Neutrophil (primary cell): Measurements from ENCODE around the gene GPR26.

Experiments
- H3K27ac ChIP-seq: fragments of 200-600 bp; sonication (generic); 2 replicates; pipeline ENCODE4 v1.5.1; 2016; ENCODE audit warnings: mild to moderate bottlenecking, moderate library complexity
- H3K27me3 ChIP-seq: fragments of 200-600 bp; sonication (generic); 2 replicates; pipeline ENCODE4 v1.6.0; 2016; ENCODE audit warnings: mild to moderate bottlenecking
- H3K36me3 ChIP-seq: fragments of 200-600 bp; sonication (generic); 2 replicates; pipeline ENCODE4 v1.5.1; 2017
- H3K4me1 ChIP-seq, 2 experiments: fragments of 200-600 bp in 1 of 2; sonication (generic) in 1 of 2; 1 replicate in 1 of 2; 2 replicates in 1 of 2; pipeline versions ENCODE4 v1.5.1 to v1.6.1; 2013 to 2016; ENCODE audit warnings: low read depth in 1 of 2, low read length in 1 of 2, mild to moderate bottlenecking in 1 of 2, moderate library complexity in 1 of 2; ENCODE audit not compliant: control insufficient read depth in 1 of 2, insufficient read depth in 1 of 2
- H3K4me3 ChIP-seq, 2 experiments: fragments of 200-600 bp in 1 of 2; sonication (generic) in 1 of 2; 1 replicate in 1 of 2; 2 replicates in 1 of 2; pipeline ENCODE4 v1.5.1; 2013 to 2016; ENCODE audit warnings: low read depth in 1 of 2, low read length in 1 of 2, mild to moderate bottlenecking in 1 of 2, moderate library complexity in 1 of 2
- H3K9me3 ChIP-seq: fragments of 200-600 bp; sonication (generic); 2 replicates; pipeline ENCODE4 v1.5.1; 2016
- TF ChIP-seq, protein P1 (sequence below): fragments of 200-600 bp; sonication (generic); IDR thresholded peaks from 2 replicates; pipeline ENCODE4 v1.5.1; 2016; ENCODE audit warnings: antibody characterized with exemption

Gene GPR26, protein sequence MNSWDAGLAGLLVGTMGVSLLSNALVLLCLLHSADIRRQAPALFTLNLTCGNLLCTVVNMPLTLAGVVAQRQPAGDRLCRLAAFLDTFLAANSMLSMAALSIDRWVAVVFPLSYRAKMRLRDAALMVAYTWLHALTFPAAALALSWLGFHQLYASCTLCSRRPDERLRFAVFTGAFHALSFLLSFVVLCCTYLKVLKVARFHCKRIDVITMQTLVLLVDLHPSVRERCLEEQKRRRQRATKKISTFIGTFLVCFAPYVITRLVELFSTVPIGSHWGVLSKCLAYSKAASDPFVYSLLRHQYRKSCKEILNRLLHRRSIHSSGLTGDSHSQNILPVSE

DNA sequence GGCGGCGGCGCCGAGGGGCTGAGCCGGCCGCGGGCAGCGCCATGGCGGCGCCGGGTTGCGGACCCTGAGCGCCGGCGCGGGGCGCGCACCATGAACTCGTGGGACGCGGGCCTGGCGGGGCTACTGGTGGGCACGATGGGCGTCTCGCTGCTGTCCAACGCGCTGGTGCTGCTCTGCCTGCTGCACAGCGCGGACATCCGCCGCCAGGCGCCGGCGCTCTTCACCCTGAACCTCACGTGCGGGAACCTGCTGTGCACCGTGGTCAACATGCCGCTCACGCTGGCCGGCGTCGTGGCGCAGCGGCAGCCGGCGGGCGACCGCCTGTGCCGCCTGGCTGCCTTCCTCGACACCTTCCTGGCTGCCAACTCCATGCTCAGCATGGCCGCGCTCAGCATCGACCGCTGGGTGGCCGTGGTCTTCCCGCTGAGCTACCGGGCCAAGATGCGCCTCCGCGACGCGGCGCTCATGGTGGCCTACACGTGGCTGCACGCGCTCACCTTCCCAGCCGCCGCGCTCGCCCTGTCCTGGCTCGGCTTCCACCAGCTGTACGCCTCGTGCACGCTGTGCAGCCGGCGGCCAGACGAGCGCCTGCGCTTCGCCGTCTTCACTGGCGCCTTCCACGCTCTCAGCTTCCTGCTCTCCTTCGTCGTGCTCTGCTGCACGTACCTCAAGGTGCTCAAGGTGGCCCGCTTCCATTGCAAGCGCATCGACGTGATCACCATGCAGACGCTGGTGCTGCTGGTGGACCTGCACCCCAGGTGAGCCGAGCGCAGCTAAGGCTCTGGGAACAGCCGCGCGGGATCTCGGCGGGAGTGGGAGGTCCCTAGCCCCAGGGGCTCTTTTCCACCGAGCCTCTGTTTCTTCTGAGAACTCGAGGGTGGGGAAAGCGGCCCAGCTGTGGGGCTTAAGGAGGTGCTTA is at the start of gene GPR26:
Gene GPR26, plus strand, starts transcription at position 38 of the 919 bp plus-strand sequence. Its CDS starts 53 bp downstream, at position 91.
- Histone ChIP-seq H3K9me3 (no peaks in the 10 kb centered on the region), H3K36me3 (no peaks in the 10 kb centered on the region), H3K4me3 (no peak within 1 kb of the TSS), H3K27ac (no peak within 1 kb of the TSS), H3K4me1 (no peaks in the 10 kb centered on the region), H3K27me3 (peaks cover 62% of the 10 kb centered on the region)
- TF ChIP-seq, protein P1, sequence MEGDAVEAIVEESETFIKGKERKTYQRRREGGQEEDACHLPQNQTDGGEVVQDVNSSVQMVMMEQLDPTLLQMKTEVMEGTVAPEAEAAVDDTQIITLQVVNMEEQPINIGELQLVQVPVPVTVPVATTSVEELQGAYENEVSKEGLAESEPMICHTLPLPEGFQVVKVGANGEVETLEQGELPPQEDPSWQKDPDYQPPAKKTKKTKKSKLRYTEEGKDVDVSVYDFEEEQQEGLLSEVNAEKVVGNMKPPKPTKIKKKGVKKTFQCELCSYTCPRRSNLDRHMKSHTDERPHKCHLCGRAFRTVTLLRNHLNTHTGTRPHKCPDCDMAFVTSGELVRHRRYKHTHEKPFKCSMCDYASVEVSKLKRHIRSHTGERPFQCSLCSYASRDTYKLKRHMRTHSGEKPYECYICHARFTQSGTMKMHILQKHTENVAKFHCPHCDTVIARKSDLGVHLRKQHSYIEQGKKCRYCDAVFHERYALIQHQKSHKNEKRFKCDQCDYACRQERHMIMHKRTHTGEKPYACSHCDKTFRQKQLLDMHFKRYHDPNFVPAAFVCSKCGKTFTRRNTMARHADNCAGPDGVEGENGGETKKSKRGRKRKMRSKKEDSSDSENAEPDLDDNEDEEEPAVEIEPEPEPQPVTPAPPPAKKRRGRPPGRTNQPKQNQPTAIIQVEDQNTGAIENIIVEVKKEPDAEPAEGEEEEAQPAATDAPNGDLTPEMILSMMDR = no peak

DNA sequence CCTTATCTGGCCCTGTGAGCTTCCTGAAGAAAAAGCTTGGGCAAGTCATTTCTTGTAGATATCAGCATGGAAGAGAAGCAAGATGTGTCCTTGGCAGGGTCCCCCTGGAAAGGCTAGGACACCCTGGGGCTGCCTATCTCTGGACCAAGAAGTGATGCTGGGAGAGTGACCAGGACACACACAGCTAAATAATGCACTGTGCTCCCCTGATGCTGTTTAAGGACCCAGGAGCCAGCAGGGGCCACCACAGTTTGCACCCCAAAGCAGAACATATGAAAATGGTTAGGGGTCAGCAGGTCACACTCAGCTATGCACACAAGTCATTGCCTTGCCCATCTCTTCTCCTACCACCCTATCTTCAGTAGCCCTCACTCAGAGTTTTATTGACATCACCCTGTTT is 47.9 kb upstream of the GPR26 start:
- Histone ChIP-seq H3K4me3 (no peak overlapping the region), H3K9me3 (no peaks in the 10 kb centered on the region), H3K27ac (no peak overlapping the region), H3K36me3 (no peaks in the 10 kb centered on the region), H3K27me3 (peaks cover 5% of the 10 kb centered on the region), H3K4me1 (no peaks in the 10 kb centered on the region)
- TF ChIP-seq, protein P1 = no peak

DNA sequence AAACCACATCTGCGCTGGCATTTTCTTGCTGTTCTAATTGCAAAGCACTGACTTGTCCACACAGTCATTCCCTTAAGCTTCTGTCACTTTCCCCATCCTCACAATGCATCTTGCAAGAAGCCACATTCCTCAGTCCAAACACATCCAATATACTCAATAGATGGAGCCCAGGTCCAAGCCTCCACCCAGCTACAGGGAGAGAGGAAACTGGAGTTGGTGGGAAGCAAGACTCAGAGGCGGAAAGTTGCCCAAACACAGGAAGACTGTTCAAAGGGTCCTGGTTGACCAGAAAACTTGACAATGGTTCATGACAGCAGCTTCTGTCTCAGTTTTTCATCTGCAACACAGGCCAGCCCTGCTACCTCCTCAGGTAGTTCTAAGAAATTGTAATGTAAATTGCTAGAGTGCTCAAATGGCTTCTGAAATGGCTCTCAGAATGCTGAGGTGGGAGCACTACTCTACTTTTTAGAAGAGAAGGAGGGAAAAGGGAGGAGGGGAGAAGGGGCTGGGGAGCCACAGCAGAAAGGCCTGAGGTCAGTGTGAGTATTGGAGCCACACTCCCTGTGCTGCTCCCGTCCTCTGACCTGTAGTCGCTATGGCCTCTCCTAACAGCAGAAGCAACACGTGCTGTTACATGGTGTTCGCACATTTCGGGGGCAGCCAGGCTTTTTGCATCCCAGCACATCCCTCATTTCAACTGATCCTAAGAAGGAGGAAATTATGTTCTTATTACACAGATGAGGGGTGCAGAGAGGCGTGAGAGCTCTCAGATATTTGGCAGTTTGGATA is 46.9 kb upstream of the GPR26 start:
- Histone ChIP-seq H3K4me1 (no peaks in the 10 kb centered on the region), H3K9me3 (no peaks in the 10 kb centered on the region), H3K27ac (no peak overlapping the region), H3K36me3 (no peaks in the 10 kb centered on the region), H3K4me3 (no peak overlapping the region), H3K27me3 (peaks cover 5% of the 10 kb centered on the region)
- TF ChIP-seq, protein P1 = no peak

DNA sequence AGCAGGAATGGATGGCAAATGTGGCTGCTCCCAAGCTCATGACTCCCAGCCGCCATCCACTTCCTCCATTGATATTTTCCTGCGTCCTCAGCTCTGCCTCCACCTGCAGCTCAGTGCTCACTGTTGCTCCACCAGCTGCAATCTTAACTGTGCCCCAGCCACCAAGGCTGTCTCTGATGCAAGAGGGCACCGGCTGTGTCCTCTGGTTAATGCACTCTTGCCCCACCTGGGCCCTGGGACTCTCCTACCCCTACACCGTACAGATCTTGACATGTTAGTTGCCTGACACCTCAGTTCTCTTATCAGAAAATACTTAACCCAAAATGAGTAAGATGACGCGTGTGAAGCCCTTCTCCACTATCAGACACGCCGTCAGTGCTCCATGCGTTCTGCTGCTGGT is 45.5 kb upstream of the GPR26 start:
- TF ChIP-seq, protein P1 = no peak
- H3K27me3 ChIP-seq = no peaks in the 10 kb centered on the region
- H3K4me3 ChIP-seq = no peak overlapping the region
- no peak overlapping the region for H3K27ac ChIP-seq
- no peaks in the 10 kb centered on the region for H3K36me3 ChIP-seq
- no peaks in the 10 kb centered on the region for H3K9me3 ChIP-seq
- H3K4me1 ChIP-seq = no peaks in the 10 kb centered on the region

DNA sequence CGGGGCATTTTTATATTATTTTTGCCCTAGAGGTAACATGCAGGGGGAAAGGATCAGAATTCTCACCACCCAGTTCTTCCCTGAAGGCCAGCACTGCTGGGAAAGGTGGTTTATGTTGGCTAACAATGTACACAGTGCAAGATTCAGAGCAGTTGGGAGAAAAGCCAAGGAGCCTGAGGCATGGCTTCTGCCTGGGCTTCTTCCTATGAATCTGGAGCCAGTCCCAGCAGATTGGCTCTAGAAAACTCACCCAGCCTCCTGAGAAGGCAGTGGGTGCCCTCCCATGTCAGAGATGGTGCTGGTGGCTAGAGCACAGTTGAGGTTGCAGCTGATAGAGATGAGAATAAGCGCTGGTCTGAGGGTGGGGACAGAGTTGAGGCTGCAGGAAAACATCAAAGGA is 44.7 kb upstream of the GPR26 start:
- no peak overlapping the region for H3K4me3 ChIP-seq
- TF ChIP-seq, protein P1 = no peak
- no peak overlapping the region for H3K27ac ChIP-seq
- no peaks in the 10 kb centered on the region for H3K9me3 ChIP-seq
- no peaks in the 10 kb centered on the region for H3K36me3 ChIP-seq
- no peaks in the 10 kb centered on the region for H3K4me1 ChIP-seq
- no peaks in the 10 kb centered on the region for H3K27me3 ChIP-seq
